PFSK-1 (cell line): ENCODE results near the gene CTAGE1.

Experiments used
- FOXP2 ChIP-seq: optimal IDR thresholded peaks from 2 replicates; pipeline ENCODE3; 2011; ENCODE audit warnings: borderline replicate concordance, control low read depth, inconsistent platforms; ENCODE audit not compliant: insufficient read depth; ENCODE audit errors: extremely low read length, extremely low read depth
- POLR2AphosphoS5 ChIP-seq: IDR thresholded peaks from 2 replicates; pipeline ENCODE4 v1.6.1; 2012; ENCODE audit warnings: low read depth, mild to moderate bottlenecking, control low read depth, low read length, moderate library complexity
- SIN3A ChIP-seq: IDR thresholded peaks from 2 replicates; pipeline ENCODE4 v1.6.1; 2012; ENCODE audit warnings: mild to moderate bottlenecking, low read length, moderate library complexity, borderline replicate concordance; ENCODE audit not compliant: insufficient read depth
- TAF1 ChIP-seq: IDR thresholded peaks from 2 replicates; pipeline ENCODE4 v1.6.1; 2012; ENCODE audit warnings: low read length, control low read depth, borderline replicate concordance; ENCODE audit not compliant: insufficient read depth
- TF ChIP-seq, protein P1 (sequence below), 2 experiments: IDR thresholded peaks; 2 replicates each; pipeline versions ENCODE4 v1.6.1 to v1.8.0; 2011 to 2012; ENCODE audit warnings: low read depth in 2 of 2, low read length in 2 of 2, control low read depth in 1 of 2, inconsistent platforms in 1 of 2, mild to moderate bottlenecking in 1 of 2, moderate library complexity in 1 of 2; ENCODE audit not compliant: insufficient read depth in 1 of 2

Gene CTAGE1

DNA sequence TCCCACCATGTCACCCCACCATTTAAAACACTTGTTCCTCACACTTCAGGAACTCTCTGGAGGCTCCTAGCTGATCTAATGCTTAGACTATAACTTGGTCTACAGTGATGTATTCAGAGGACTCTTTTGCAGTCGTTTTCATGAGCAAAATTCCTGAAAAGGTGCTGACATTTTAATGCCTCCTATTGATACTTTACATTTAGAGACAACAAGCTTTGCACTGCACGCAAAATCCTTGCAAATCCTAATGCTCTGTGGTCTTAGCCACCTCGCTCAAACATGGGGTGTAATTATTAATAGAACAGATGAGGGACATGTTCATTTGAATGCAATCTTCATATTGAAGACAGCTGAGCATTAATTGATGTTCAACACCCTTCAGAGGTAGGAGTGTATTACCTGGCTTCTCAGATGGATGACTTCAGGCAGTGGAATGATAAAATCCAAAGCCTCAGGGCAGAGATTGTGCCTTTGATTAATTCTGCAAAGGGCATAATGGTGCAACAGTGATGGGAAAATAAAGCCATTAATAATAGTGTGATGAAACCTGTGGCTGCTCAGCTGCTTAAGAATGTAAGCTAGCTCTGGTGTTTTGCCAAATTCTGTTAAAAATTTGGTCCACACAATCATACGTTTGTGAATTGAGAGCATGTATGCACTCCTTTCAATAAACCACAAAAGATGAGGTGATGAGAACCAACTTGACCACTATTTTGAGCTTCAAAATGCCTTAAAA, 5.4 kb downstream of the CTAGE1 start:
- TF ChIP-seq FOXP2 (no peak), TAF1 (no peak), SIN3A (no peak), POLR2AphosphoS5 (no peak)
- TF ChIP-seq, protein P1, sequence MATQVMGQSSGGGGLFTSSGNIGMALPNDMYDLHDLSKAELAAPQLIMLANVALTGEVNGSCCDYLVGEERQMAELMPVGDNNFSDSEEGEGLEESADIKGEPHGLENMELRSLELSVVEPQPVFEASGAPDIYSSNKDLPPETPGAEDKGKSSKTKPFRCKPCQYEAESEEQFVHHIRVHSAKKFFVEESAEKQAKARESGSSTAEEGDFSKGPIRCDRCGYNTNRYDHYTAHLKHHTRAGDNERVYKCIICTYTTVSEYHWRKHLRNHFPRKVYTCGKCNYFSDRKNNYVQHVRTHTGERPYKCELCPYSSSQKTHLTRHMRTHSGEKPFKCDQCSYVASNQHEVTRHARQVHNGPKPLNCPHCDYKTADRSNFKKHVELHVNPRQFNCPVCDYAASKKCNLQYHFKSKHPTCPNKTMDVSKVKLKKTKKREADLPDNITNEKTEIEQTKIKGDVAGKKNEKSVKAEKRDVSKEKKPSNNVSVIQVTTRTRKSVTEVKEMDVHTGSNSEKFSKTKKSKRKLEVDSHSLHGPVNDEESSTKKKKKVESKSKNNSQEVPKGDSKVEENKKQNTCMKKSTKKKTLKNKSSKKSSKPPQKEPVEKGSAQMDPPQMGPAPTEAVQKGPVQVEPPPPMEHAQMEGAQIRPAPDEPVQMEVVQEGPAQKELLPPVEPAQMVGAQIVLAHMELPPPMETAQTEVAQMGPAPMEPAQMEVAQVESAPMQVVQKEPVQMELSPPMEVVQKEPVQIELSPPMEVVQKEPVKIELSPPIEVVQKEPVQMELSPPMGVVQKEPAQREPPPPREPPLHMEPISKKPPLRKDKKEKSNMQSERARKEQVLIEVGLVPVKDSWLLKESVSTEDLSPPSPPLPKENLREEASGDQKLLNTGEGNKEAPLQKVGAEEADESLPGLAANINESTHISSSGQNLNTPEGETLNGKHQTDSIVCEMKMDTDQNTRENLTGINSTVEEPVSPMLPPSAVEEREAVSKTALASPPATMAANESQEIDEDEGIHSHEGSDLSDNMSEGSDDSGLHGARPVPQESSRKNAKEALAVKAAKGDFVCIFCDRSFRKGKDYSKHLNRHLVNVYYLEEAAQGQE (IDR thresholded peaks at IDR 0.05; ENCODE audit: insufficient read depth in 1 of 2, low read depth in 2 of 2, low read length in 2 of 2), result no peak

GRCh38 chr18:22411446-22411845, 6.3 kb downstream of the CTAGE1 start:
- TF ChIP-seq SIN3A, result no peak
- no peak for TF ChIP-seq FOXP2
- TF ChIP-seq POLR2AphosphoS5, result no peak
- TF ChIP-seq, protein P1 (IDR thresholded peaks at IDR 0.05; ENCODE audit: insufficient read depth in 1 of 2, low read depth in 2 of 2, low read length in 2 of 2), result no peak
- no peak for TF ChIP-seq TAF1

- TF ChIP-seq, protein P1 (IDR thresholded peaks at IDR 0.05; ENCODE audit: insufficient read depth in 1 of 2, low read depth in 2 of 2, low read length in 2 of 2), result no peak
- TF ChIP-seq SIN3A (no peak), TAF1 (no peak), FOXP2 (no peak), POLR2AphosphoS5 (no peak)
Measured at GRCh38 chr18:22410126-22410525, 7.6 kb downstream of the CTAGE1 start.

DNA sequence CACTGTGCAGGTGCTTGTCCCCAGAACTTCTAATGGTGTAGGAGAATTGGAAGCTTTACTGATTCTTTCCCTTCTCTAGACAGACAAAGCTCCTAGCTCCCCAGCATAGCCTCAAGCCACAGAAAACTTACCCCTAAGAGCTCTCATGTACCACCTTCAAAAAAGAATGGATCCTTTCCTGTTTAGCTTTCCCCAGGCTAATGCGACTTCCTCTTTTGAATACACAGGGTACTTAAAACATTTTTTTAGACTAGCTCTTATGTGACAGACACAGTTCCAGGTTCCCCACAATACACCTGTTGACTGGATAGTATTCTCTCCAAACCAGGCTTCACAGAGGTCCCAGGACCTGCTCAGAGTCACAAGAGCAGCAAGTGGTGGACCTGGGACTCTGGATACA, 8.3 kb downstream of the CTAGE1 start:
- TF ChIP-seq TAF1 (no peak), SIN3A (no peak), FOXP2 (no peak), POLR2AphosphoS5 (no peak)
- TF ChIP-seq, protein P1 (IDR thresholded peaks at IDR 0.05; ENCODE audit: insufficient read depth in 1 of 2, low read depth in 2 of 2, low read length in 2 of 2), result no peak

DNA sequence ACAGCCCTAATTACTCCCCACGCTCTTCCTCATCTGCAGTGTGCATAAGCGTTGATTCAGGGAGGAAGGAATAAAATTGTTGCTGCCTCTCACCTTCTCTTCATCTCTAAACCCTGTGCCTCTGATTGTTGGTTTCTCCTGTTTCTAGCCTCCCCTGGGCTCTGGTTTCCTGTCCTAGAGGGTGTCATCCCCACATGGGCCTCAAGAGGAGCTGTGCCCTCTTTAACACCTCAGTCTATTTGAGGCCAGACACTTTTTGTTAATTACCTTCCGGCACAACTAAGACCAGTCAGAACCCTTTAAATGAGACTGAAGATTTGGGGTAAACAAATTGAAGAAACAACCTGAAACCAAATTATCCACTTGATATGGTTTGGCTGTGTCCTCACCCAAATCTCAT, 9.7 kb downstream of the CTAGE1 start:
- TF ChIP-seq TAF1 (no peak), SIN3A (no peak), FOXP2 (no peak), POLR2AphosphoS5 (no peak)
- TF ChIP-seq, protein P1 (IDR thresholded peaks at IDR 0.05; ENCODE audit: insufficient read depth in 1 of 2, low read depth in 2 of 2, low read length in 2 of 2), result no peak
